Activated CD4-positive, alpha-beta T cell treated with anti-CD3 and anti-CD28 coated beads, Interleukin-2, amount 50 U/mL, for 48 hours (primary cell): ENCODE data around the gene ARPC4.

Experiments used
- DNase-seq, 2 experiments: peaks; one replicate each; pipeline ENCODE4 v3.0.0-alpha.2; 2020

Gene ARPC4

GRCh38 chr3:9792405-9793160 lies at the start of gene ARPC4, which contains the start of gene TADA3:
TSS of gene ARPC4 (plus strand) at chr3:9793082. CDS start at chr3:9793122, 40 bp downstream.
TSS of gene TADA3 (minus strand) at chr3:9792473. CDS start at chr3:9791466, 1,007 bp downstream.
- DNase-seq, result peak; percentile 89 to 92

GRCh38 chr3:9743548-9743947 lies 49.3 kb upstream of the ARPC4 start:
- no peak for DNase-seq

GRCh38 chr3:9744162-9744561 lies 48.7 kb upstream of the ARPC4 start:
- DNase-seq, result no peak

- DNase-seq, result no peak
These were observed 47.4 kb upstream of the ARPC4 start for GRCh38 chr3:9745521-9745920.

GRCh38 chr3:9746330-9746729 lies 46.6 kb upstream of the ARPC4 start:
- no peak for DNase-seq

- DNase-seq, result no peak
These were observed 45.6 kb upstream of the ARPC4 start for GRCh38 chr3:9747267-9747666.

GRCh38 chr3:9748031-9748430 lies 44.9 kb upstream of the ARPC4 start:
- no peak for DNase-seq

- no peak for DNase-seq
These were observed 43.6 kb upstream of the ARPC4 start for GRCh38 chr3:9749296-9749644.

GRCh38 chr3:9749645-9750555 lies 43.0 kb upstream of the ARPC4 start, which contains the start of gene OGG1:
TSS of gene OGG1 (plus strand) at chr3:9749952. CDS start at chr3:9750287, 335 bp downstream.
- DNase-seq, result peak; percentile 96 to 98

GRCh38 chr3:9750556-9751411 lies 42.1 kb upstream of the ARPC4 start:
- DNase-seq, result peak in 1 of 2 experiments; percentile 29

- no peak for DNase-seq
These were observed 38.2 kb upstream of the ARPC4 start for GRCh38 chr3:9754678-9755077.

GRCh38 chr3:9757427-9757826 lies 35.5 kb upstream of the ARPC4 start:
- DNase-seq, result no peak

GRCh38 chr3:9760779-9761505 lies 31.9 kb upstream of the ARPC4 start:
- no peak for DNase-seq

- no peak for DNase-seq
These were observed 31.0 kb upstream of the ARPC4 start for GRCh38 chr3:9761919-9762318.

GRCh38 chr3:9762871-9763270 lies 30.0 kb upstream of the ARPC4 start:
- DNase-seq, result no peak

- no peak for DNase-seq
These were observed 27.0 kb upstream of the ARPC4 start for GRCh38 chr3:9765865-9766264.

GRCh38 chr3:9767418-9767817 lies 25.5 kb upstream of the ARPC4 start:
- DNase-seq, result no peak

- no peak for DNase-seq
These were observed 24.6 kb upstream of the ARPC4 start for GRCh38 chr3:9768141-9768775.

GRCh38 chr3:9769012-9769411 lies 23.9 kb upstream of the ARPC4 start:
- no peak for DNase-seq

- DNase-seq, result peak; percentile 75 to 79
These were observed 23.2 kb upstream of the ARPC4 start, which contains the start of gene CAMK1 for GRCh38 chr3:9769426-9770275. TSS of gene CAMK1 (minus strand) at chr3:9769947. CDS start at chr3:9767749, 2,198 bp downstream.
